Measurements from ENCODE around the gene EMC6.
A peak's percentile ranks its signal among the peaks of the same experiment; 100 is the strongest.

EMC6 gene

DNA sequence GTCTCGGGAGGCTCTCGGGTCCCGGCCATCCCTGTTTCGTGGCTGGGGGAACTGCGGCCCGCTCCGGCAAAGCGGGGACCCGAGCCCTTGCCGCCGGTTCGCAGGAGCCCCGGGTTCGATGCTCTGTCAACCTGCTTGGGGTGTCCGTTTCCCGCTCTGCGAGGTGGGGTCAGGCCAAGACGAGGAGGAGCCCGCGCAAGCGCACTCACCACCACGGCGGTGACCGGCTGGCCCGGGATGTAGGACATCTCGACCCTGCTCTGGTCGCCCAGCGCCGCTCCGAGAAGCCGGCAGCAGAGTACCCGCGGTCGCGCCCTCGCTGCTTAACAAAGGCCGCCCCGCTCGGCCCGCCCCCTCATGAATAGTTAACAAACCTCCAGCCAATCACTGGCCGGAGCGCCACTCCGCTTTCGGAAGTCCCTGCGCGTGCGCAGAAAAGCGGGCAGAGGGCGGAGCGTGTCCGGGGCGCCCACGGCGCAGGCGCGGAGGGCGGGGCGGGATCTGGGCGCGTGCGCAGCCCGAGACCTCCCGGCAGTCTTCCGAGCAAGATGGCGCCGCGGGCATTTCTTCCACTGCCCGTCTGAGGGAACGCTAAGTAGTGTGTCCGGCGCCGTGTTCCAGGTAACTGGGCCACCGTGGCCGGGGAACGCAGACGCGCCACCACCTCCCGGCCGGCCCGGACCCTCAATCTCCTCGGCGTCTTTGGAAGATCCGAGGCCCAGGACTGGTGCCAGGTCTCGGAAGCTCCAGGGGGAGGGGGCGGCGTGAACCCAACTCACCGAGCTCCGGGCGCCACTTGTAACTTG is at the start of gene EMC6, which contains the start of gene TAX1BP3:
EMC6 (plus strand) TSS at position 534 of the 806 bp plus-strand sequence. CDS start 335 bp downstream, outside the sequence.
TAX1BP3 (minus strand) TSS at position 300 of the 806 bp plus-strand sequence; CDS start at position 248, 52 bp downstream.
- peak; percentile 87 for DNase-seq (ENCODE audit: low read depth)

DNA sequence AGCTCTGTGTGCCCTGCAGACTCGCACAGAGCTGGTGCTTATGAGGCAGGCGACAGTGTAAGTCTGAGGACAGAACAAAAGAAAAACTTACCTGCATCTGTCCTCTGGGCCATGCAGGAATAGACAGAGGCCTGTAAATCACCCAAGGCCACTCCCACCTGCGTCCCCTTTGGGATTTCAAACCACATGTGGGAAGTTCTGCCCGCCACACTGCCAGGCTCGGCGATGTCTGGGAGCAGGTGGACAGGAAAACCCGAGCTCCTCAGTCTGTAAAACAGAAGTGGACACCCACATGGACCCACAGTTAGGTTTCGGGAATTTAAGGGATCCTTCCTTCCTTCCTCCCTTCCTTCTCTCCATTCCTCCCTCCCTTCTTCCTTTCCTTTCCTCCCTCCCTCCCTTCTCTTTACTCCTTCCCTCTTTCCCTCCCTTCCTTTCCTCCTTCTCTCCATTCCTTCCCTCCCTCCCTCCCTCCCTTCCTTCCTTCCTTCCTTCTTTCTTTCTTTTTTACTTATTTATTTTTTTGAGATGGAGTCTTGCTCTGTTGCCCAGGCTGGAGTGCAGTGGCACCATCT is 47.4 kb upstream of the EMC6 start:
- no peak for DNase-seq (ENCODE audit: low read depth)

DNA sequence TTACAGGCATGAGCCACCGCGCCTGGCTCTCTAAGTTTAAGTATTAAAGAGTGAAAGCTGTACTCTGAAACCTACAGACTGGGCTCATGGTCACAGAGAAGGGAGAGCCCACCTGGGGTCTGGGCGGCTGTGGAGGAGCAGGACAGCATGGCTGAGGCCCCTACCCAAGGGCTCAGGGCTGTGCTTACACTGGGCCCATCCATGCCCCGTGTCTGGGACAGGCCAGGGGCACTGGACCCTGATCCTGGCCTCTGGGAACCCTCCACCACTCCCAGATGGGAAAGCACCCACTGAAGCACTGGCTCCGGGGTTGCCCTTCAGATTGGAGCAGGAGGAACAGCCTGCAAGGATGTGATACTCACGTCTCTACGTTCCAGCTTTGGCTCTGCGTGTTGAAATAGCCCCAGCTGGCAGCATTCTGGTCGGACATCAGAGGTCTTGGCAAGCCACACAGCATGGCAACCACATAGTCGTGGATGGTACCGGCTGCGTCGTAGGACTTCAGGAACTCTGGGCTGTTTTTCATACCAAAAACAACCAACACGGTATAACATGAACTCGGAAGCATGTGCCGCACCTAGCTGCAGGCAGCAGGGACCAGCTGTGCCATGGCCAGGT is 45.5 kb upstream of the EMC6 start:
- no peak for DNase-seq (ENCODE audit: low read depth)

DNA sequence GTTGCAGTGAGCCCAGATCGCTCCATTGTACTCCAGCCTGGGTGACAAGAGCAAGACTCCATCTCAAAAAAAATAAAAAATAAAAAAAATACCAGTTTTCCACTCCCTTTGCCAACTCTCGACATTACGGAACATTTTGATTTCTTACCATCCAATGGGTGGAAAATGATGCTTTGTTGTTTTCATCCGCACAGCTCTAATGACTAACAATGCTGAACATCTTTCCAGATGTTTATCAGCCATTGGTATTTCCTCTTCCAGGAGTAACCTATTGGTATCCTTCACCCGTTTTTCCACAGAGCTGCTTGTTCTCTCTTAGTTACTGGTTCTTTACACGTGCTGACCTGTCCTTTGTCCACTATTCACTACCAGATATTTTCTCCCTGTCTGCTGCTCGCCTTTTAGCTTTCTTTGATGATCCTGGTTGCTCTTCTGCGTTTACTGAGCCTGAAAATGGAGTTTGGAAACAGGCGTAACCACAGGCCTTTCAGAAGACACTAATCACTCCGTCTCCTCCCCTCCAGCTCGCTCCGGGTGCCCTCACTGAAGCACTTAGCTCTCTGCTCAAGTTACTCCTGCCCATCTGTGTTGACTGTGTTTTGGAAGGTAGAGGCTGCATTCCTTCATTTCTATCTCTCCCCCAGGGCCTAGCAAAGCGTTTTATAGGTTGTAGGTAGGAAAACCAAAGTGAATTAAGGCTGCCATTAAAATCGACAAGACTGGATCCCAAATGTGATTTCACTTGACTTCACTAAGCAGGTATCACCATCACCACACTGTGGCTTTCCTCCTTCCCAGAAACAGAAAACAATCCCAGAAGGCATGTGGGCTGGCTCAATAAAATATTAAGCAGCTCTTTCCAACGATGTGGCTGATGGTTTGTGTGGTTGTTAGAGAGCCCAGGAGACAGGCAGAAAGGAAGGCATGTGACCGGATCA is 41.5 kb upstream of the EMC6 start:
- DNase-seq (ENCODE audit: low read depth): no peak

DNA sequence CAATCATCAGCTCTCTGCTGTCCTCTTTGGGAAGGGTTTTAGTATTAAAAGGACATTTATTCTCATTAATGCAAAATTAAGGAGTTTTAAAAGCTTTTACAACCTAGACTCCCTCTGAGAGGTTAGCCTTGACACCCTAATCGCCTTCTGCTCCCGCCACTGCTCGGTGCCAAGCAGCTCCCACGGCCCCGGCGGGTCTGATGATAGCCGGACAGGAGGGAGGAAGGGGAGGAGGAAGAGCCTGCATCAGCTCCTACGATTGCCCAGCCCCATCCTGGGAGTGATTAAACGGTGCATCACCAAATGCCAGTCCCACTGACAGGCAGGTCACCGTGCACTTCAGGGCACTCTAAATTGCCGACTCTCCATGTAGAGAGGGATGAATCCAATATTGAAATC is 40.8 kb upstream of the EMC6 start:
- DNase-seq (ENCODE audit: low read depth): no peak

DNA sequence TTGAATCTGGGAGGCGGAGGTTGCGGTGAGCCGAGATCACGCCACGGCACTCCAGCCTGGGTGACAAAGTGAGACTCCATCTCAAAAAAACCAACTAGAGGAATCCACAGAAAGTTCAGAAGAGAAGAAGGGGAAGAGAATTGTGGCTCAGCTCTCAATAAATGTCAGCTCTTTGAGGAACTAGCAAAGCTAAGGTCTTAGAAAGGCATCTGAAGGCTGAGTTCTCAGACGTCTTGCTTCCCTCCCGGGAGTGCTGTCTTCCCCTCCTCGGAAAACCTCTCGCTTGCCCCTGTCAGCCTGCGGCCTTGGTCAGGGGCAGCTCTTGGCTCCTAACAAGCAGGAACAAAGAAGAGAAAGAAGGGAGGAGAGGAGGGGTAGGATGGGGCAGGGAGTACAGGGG is 37.8 kb upstream of the EMC6 start:
- no peak for DNase-seq (ENCODE audit: low read depth)

DNA sequence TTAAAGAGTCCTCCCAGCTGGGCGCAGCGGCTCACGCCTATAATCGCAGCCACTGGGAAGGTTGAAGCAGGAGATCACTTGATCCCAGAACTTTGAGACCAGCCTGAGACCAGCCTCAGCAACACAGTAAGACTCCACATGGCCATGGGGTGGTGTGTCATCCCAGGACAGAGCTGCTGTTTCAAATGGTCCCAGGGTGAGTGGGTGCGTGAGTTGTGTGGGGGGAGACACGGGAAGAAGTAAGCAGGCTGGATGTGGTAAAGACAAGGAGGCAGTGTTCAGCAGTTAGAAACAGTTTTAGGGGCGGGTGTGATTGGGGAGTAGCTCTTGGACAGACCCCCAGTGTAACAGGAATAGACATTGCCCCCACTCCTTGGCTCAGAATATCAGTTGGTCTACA is 36.3 kb upstream of the EMC6 start:
- no peak for DNase-seq (ENCODE audit: low read depth)

DNA sequence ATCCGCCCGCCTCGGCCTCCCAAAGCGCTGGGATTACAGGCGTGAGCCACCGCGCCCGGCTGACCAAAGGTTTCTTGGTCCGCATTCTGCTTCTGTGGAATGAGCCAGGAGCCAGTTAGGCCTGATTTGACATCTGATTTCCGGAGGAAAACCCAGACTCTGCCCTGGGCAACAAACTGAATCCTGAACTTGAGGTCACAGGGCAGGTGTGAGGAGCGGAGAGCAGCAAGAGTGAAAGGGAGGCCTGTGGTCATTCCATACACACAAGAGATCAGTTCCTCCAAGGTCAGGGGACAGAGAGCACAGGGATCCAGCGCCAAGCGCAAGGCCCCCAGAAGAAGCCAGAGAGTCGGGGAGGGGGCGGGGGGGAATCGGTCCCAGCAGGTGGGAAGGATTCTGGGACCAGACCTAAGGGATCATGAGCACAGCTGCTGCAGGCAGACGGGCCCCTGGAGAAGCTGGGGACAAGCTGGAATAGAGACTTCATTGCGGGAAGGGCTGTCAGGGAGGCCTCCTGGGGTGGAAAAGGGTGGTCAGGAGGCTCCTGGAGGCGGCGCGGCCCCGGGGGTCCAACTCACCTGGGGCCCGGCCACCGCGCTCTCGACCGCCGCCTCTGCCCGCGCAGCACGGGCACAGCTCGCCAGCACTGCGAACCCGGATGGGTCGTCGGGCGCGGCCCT is 33.0 kb upstream of the EMC6 start:
- DNase-seq (ENCODE audit: low read depth): no peak

DNA sequence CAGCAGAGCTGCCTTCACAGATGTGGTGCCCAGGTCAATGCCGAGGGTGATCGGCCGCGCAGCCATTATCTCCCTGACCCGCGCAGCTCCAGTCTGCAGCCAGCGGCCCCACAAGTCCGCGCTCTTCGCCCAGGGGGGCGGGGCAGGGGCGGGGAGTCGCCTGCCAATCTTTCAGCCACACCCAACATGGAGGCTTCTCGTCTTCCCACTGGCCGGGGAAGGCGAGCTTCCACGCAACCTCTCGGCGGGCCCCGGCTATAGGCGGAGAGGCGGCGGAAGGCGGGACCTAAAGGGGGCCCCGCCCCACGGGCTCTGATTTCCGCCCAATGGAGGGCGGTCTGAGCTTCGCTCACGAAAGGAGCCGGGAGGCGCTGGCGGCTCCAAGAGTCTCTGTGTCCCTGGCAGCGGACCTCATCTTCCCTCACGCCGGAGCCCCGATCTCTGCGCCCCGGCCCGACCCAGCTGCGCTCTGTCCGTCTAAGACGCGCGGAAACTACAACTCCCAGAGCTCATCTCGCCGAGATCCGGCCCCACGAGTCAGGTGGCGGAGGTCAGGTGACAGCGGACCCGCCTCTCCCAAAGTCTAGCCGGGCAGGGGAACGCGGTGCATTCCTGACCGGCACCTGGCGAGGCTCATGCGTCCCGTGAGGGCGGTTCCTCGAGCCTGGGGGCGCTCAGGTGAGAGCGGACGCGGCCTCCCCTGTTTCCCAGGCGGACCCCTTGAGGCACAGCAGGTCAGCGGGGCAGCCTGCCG is 32.3 kb upstream of the EMC6 start, which contains the start of the genes CTNS and SHPK:
CTNS (plus strand) TSS at position 607 of the 754 bp plus-strand sequence. CDS start 3,447 bp downstream, outside the sequence.
SHPK (minus strand) TSS at position 97 of the 754 bp plus-strand sequence; CDS start at position 66, 31 bp downstream.
- DNase-seq (ENCODE audit: low read depth): peak; percentile 48

DNA sequence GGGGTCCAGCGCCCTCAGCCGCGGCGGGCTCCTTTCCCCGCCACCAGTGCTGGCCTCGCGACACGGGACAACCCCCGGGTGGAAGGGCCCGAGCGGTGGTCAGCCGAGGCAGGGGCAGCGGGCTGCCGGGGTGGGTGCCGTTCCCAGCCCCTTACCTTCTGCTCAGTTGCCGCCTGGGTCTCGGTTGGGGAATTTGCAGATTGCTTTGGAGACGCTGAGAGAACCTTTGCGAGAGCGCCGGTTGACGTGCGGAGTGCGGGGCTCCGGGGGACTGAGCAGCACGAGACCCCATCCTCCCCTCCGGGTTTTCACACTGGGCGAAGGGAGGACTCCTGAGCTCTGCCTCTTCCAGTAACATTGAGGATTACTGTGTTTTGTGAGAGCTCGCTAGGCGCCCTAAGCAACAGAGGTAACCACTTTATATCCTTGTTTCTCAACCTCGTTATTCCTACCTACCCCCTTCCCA is 31.7 kb upstream of the EMC6 start:
- no peak for DNase-seq (ENCODE audit: low read depth)

DNA sequence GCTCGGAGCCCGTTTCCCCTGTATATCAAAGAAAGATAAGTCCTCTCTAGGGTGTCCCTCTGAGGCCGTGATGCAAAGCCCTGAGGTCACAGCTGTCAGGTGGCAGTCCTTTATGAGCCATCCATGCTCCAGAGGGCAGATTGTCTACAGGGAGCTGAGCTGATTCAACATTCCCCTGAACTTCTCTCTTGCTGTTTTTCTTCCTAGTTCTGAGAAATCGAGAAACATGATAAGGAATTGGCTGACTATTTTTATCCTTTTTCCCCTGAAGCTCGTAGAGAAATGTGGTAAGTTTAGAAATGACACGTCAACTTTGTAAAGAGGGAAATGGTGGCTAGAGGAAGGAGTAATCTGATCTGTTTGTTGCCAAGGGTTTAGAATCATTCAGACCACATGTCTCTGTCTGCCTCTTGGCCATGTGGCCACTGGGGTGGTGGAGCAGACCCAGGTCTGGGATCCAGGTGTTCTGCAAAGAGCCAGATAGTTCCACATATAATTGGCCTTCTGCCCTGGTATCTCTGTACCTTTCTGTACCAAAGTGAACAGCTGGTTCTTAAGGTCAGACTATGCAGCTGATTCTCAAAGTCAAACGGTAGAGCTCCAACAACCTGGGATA is 28.5 kb upstream of the EMC6 start:
- DNase-seq (ENCODE audit: low read depth): no peak

DNA sequence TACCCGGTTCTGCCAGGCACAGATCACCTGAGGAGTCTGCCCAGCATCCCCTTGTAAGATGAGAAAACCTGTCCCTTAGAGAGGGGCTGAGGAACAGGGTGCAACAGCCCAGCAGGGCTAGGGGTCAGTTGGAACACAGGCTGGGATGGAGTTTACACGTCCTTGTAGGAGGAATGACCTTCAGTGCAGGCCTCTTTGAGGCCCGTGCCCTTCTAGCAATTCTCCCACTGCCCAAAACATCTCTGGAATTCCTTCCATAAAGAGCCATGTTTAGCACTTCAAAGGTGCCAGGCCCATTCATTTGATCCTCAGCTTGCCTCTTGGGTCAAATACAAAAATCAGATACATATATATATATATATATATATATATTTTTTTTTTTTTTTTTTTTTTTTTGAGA is 27.6 kb upstream of the EMC6 start:
- no peak for DNase-seq (ENCODE audit: low read depth)

DNA sequence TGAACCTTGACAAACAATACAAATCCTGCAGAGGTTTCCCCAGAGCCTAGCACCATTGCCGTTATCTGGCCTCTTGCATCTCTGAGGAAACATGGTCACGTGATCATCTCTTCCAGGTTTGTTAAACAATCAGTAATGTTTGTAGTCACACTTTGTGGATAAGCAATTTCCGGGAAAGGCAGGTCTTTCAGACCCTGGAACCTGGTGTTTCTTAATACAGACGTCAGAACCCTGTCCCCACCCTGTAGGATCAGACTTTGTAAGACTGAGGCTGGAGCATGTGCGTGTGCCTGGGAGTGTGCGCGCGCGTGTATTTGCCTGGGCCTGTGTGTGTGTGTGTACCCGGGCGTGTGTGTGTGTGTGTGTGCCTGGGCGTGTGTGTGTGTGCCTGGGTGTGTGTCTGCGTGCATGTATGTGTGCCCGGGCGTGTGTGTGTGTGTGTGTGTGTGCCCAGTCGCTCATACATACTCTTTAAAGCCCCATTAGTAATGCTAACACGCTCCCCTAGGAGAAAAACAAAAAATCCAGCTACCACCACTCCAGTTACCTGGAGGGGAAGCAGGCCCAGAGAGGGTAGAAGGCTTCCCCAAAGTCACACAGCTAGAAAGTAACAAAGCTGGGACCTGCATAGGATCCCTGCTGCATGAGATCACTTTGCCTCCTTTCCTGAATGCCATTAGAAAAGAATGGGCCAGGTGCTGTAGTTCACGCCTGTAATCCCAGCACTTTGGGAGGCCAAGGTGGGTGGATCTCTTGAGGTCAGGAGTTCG is 26.7 kb upstream of the EMC6 start:
- no peak for DNase-seq (ENCODE audit: low read depth)

DNA sequence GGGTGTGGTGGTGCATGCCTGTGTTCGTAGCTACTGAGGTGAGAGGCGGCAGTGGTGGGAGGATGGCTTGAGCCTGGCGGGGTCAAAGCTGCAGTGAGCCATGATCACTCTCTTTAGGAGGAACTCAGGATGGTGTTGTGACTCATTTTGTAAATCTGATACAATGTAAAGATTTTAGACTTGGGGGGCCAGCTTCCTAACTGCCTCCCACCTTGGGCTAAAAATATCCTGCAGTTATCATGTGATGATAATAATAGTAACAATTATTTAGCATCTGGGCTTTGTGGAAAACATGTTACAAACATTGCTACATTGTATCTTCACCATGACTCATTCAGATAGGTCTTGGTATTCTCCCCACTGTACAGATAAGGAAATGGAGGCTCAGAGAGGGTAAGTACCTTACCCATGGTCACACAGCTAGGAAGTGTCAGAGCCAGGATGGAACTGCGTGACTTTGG is 24.7 kb upstream of the EMC6 start:
- DNase-seq (ENCODE audit: low read depth): no peak

DNA sequence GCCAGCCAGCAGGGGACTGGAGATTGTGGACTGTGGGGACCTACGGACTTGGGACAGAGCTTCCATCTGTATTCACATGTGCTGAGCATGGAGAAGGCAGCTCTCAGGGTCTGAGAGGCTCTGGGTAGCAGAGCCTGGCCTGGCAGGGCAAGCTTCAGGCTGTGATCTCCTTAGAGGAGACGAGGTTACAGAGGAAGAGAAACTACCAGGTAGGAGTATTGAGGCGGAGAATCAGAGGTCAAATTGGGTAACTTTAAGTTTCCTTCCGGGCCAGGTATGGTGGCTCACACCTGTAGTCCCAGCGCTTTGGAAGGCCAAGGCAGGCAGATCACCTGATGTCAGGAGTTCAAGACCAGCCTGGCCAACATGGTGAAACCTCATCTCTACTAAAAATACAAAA is 23.3 kb upstream of the EMC6 start:
- no peak for DNase-seq (ENCODE audit: low read depth)

DNA sequence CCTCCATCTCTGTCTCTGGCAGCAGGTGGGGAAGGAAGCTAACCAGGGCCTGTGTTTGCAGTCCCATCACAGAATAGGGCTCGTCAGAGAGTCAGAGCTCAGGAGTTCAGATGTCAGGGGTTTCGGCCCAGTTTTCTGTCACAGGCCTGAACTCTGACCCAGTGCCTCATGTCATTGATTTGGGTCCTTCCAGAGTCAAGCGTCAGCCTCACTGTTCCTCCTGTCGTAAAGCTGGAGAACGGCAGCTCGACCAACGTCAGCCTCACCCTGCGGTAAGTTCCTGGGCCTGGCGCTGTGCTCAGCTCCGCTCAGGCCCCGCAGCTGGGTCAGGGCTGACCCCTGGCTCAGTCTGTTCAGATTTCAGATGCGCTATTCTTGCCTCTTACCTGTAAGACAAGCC is 21.4 kb upstream of the EMC6 start:
- DNase-seq (ENCODE audit: low read depth): no peak

DNA sequence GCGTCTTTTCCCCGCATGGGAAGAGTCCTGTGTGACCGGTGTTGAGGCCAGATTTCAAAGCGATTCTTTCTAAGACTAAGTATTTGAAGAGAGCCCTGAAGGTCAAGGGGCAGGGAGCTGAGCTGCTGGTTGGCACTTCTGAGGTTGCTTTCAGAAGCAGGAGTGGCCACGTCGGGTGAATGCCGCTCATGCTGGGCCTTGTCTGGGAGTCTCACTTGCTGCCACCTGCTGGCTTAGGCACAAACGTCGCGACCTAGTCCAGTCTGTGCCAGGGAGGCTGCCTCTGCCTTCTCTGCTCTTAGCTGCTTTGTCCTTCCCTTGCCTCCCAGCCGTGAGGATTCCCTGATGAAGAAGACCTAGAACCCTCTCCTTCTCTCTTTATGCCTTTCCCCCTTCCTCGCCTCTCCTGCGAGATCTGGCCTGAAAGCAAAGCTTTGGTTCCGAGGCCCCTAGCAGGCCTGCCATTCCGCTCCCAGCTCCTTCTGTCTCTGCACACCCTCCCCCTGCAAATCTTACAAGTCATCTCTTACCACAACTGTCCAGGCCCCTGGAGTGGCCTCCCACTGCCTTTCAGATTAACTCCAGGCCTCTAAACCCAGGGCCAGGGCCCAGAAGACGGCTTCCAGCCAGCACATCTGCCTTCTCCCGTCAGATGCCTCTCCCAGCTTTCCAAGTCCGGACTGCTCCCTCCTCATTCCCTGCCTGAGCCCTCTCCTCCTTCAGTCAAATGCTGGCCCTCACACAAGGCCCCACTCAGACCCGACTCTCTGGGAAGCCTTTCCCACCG is 20.6 kb upstream of the EMC6 start:
- no peak for DNase-seq (ENCODE audit: low read depth)

DNA sequence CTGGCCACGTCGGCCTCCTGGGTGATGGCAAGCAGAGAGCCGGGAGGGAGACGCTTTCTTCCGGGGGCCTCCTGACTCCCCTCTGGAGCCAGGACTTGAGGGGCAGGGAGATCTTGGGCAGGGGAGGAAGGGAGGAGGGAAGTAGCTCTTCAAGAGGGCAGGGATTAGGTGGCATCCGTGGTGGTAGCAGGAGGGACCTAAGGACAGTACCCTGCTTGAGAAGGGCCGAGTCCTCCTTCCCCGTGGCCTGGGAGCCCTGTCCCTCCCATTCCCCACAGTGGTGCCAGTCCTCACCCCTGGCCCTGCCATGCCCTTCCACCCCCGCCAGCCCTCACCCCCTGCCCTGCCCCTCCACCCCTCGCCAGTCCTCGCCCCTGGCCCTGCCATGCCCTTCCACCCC is 12.8 kb upstream of the EMC6 start:
- no peak for DNase-seq (ENCODE audit: low read depth)

Measured in HS-27A (cell line).